K562 (cell line): ENCODE results near the gene NUFIP1. TPM values are rescaled to one million over a fixed set of nuclear protein-coding genes. Genes with fewer than 3 reads are reported as not detected.

Experiments
- CLOCK ChIP-seq: fragments of 250-450 bp; sonication (Bioruptor Pico); IDR thresholded peaks from 2 replicates; pipeline ENCODE4 v1.4.0; 2020; ENCODE audit warnings: mild to moderate bottlenecking, moderate library complexity, borderline replicate concordance
- GTF2A2 ChIP-seq: IDR thresholded peaks from 2 replicates; pipeline ENCODE4 v1.6.1; 2016; ENCODE audit warnings: mild to moderate bottlenecking, missing genetic modification characterization, missing compliant biosample characterization
- MTA1 ChIP-seq: fragments of 450-650 bp; IDR thresholded peaks from 2 replicates; pipeline ENCODE4 v1.6.1; 2017; ENCODE audit warnings: borderline replicate concordance
- NCOA6 ChIP-seq: fragments of 450-650 bp; IDR thresholded peaks from 2 replicates; pipeline ENCODE4 v1.6.1; 2017; ENCODE audit warnings: mild to moderate bottlenecking
- RBFOX2 ChIP-seq: fragments of 200-400 bp; formaldehyde crosslinking; IDR thresholded peaks from 2 replicates; pipeline ENCODE4 v1.6.1; 2017; ENCODE audit warnings: low read depth, mild to moderate bottlenecking, low read length, moderate library complexity
- SMARCB1 ChIP-seq: IDR thresholded peaks from 2 replicates; pipeline ENCODE4 v1.6.1; 2011; ENCODE audit warnings: improper control_type of control experiment, low read depth; ENCODE audit not compliant: insufficient read length
- ZBTB17 ChIP-seq: fragments of 450-650 bp; formaldehyde crosslinking; IDR thresholded peaks from 2 replicates; pipeline ENCODE4 v1.4.0; 2020; ENCODE audit warnings: mild to moderate bottlenecking
- ZNF318 ChIP-seq, 2 experiments: fragments of 450-650 bp; IDR thresholded peaks; 2 replicates each; pipeline ENCODE4 v1.6.1; 2016; ENCODE audit warnings: mild to moderate bottlenecking in 2 of 2, borderline replicate concordance in 1 of 2, low read depth in 1 of 2, moderate library complexity in 1 of 2
- ZNF444 ChIP-seq: fragments of 250-450 bp; sonication (Bioruptor Pico); IDR thresholded peaks from 2 replicates; pipeline ENCODE4 v1.4.0; 2020; ENCODE audit warnings: mild to moderate bottlenecking, moderate library complexity
- polyA plus RNA-seq, 8 experiments: library from polyadenylated mRNA; depleted of rRNA in 4 of 8; stranded (reverse) in 5 of 8; unstranded in 3 of 8; fragments of >200 nt; fragmentation: Nextera tagmentation in 2 of 8; fragmentation: Illumina TruSeq in 1 of 8; extraction: Ambion mirVana in 2 of 8; extraction: Trizol in 1 of 8; gene quantifications; 2 replicates each; pipeline versions ENCODE4 v1.2.1 to v1.2.3, GENCODE V29; 2011 to 2014; ENCODE audit warnings: inconsistent platforms in 1 of 8, missing spikeins in 1 of 8
- total RNA-seq, 7 experiments: library from RNA; depleted of rRNA in 6 of 7; stranded (reverse); fragments of >200 nt in 6 of 7; fragmentation: Illumina TruSeq in 2 of 7; extraction: Trizol in 2 of 7; gene quantifications; 2 replicates each; pipeline versions ENCODE4 v1.2.1 to v1.2.3, GENCODE V29; 2011 to 2021; ENCODE audit warnings: low replicate concordance in 1 of 7
- TF ChIP-seq, protein P1 (sequence below): fragments of 250-450 bp; sonication (Bioruptor Pico); IDR thresholded peaks from 2 replicates; pipeline ENCODE4 v1.4.0; 2020

The NUFIP1 gene
- total and polyA plus RNA-seq, 9 of the 15 experiments (the other 6 are each of a cell fraction or from before 2014, with no cell fraction given), result 2.6 to 9.7 (median 4.1) TPM

- TF ChIP-seq CLOCK (CRISPR knock-in tag), result no peak
- no peak for TF ChIP-seq NCOA6
- TF ChIP-seq ZNF318 (IDR thresholded peaks at IDR 0.05; ENCODE audit: borderline replicate concordance in 1 of 2, low read depth in 1 of 2), result no peak; a peak in 1 of 4 replicates
- TF ChIP-seq ZBTB17 (CRISPR knock-in tag), result peak; percentile 49; the same call in 1 of the 2 replicates
- TF ChIP-seq, protein P1, sequence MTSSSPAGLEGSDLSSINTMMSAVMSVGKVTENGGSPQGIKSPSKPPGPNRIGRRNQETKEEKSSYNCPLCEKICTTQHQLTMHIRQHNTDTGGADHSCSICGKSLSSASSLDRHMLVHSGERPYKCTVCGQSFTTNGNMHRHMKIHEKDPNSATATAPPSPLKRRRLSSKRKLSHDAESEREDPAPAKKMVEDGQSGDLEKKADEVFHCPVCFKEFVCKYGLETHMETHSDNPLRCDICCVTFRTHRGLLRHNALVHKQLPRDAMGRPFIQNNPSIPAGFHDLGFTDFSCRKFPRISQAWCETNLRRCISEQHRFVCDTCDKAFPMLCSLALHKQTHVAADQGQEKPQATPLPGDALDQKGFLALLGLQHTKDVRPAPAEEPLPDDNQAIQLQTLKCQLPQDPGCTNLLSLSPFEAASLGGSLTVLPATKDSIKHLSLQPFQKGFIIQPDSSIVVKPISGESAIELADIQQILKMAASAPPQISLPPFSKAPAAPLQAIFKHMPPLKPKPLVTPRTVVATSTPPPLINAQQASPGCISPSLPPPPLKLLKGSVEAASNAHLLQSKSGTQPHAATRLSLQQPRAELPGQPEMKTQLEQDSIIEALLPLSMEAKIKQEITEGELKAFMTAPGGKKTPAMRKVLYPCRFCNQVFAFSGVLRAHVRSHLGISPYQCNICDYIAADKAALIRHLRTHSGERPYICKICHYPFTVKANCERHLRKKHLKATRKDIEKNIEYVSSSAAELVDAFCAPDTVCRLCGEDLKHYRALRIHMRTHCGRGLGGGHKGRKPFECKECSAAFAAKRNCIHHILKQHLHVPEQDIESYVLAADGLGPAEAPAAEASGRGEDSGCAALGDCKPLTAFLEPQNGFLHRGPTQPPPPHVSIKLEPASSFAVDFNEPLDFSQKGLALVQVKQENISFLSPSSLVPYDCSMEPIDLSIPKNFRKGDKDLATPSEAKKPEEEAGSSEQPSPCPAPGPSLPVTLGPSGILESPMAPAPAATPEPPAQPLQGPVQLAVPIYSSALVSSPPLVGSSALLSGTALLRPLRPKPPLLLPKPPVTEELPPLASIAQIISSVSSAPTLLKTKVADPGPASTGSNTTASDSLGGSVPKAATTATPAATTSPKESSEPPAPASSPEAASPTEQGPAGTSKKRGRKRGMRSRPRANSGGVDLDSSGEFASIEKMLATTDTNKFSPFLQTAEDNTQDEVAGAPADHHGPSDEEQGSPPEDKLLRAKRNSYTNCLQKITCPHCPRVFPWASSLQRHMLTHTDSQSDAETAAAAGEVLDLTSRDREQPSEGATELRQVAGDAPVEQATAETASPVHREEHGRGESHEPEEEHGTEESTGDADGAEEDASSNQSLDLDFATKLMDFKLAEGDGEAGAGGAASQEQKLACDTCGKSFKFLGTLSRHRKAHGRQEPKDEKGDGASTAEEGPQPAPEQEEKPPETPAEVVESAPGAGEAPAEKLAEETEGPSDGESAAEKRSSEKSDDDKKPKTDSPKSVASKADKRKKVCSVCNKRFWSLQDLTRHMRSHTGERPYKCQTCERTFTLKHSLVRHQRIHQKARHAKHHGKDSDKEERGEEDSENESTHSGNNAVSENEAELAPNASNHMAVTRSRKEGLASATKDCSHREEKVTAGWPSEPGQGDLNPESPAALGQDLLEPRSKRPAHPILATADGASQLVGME, result no peak
- TF ChIP-seq RBFOX2, result no peak
- TF ChIP-seq GTF2A2 (tag), result no peak
- TF ChIP-seq ZNF444, result no peak
- no peak for TF ChIP-seq MTA1
- TF ChIP-seq SMARCB1, result no peak
These were observed 71.5 kb downstream of the NUFIP1 start (continued) for GRCh38 chr13:44917589-44918325.
